HG03469 (cell line): Measurements from ENCODE around the gene RALB.
"Not testable (repeated sequence)": the region's sequence is repeated elsewhere in the genome, so short reads cannot be mapped to it uniquely, and the experiment has no call there.

Experiments used
- ATAC-seq: cut with Tn5 transposase; IDR thresholded peaks from one replicate; pipeline ENCODE4 v1.9.1; 2021; ENCODE audit warnings: mild to moderate bottlenecking, moderate library complexity, moderate number of reproducible peaks; ENCODE audit not compliant: unreplicated experiment

The RALB gene

DNA sequence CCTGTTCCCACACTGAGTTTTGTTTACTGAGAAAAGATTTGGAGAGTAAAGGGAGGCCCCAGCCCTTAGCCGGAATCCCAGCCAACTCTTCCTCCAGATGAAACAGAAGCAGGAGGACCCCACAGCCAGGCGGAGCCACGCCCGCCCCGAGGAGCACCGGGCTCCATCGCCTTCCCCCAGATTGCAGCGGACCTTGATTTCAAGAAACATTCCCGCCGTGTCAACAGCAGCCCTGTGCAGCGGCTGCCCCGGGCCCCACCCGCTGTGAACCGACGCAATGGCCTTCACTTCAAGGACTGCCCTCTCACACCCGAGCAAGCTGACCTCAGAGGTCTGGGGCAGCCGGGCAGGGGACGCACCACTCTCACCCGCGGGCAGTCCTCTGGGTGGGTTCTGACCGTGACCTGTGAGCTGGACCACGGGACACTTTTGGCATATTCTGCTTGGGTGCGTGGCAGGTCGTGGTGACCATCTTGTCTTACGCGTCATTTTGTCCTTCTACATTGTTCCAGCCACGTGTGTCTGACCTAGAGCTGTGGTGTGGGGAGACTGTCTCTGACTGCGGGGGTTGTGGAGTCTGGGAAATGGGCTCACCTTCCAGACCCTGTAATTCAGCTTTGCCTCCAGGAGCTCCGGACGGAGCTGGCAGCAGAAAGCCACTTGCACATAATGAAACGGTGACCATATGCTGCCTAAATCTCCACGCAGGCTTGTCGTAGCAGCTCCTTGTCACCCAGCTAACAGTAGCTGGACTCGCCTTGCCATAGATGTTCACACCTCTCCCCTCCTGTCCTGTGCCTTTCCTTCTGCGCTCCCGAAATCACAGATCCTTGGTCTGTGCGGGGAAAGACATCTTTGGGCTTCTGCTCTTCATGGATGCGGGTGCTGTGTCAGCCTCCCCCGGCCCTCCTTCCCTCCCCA lies 61.3 kb downstream of the RALB start:
- ATAC-seq, result no peak

DNA sequence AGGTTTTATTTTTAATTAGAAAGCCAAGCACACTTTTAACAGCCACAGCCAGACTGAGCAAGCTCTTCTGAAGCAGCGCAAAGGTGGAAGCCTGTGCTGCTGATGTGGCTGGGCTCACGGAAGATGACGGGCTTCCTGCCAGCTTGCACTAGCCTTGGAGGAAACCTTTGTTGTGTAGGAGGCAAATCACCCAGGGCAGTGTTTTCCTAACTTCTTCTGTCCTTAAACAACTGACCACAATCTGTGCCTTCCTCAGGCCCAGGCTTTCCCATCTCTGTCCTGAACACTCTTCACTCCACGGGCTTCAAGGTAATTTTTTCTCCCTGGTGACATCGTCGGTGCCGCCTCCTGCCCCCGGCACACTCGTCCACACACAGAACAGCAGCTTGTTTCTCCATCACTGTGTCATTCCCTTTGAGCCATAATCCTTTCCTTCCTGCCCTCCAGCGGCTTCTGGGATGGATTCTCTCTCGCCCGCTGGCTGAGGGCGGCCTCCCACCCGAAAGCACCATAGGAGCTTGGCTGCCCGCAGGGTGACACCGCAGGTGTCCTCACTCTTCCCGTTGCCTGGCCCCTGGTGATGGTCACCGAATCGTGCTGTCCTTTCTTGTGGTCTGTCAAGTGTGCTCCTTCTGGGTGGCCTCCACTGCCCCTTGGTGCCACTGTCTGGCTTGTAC lies 62.2 kb downstream of the RALB start:
- no peak for ATAC-seq

DNA sequence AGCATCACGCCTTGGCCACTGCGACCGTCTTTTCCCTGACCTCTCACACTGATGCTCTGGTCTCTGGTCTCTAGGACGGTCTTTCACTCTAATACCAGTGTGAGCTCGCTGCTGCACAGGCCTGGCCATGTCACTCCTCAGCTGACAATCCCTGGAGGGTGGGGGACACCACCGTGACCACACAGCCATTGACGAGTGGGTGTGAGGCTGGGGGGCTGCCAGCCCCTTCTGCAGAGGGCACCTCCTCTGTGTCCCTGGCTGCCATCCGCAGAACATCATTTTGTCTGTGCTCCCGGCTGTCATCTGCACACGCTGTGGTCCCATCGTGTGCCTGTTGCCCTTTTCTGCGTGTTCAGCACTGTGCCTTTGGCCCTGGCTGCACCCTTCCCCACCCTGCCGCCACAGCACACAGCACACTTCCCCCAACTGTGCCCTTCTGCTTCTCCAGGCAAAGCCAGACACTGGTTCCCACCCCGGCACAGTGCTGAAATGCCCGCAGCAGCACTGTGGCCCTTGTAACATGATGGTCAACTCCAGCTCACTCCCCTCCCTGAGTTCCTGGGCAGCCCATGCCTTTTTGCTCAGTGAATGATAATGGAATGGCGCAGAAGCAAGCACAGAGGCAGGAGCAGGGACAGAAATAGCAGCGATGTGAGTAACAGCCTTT lies 62.8 kb downstream of the RALB start:
- no peak for ATAC-seq

DNA sequence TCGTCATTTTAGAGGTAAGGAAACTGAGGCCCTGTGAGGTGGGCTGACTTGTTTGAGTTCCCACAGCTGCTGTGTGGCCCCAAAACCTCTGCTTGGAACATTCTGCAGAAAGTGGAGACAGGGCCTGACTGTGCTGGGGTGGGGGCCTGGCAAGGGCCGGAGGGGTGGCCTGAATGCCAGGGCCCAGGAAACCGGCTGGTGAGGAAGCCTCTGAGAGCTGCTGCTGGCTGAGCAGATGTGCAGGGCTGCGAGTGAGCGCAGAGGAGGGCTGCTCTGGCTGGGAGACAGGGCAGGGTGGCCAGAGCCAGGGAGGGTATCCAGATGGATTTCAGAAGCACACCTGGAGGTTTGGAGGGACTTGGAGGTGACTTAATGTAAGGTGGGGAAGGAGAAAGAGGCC lies 63.4 kb downstream of the RALB start:
- no peak for ATAC-seq

DNA sequence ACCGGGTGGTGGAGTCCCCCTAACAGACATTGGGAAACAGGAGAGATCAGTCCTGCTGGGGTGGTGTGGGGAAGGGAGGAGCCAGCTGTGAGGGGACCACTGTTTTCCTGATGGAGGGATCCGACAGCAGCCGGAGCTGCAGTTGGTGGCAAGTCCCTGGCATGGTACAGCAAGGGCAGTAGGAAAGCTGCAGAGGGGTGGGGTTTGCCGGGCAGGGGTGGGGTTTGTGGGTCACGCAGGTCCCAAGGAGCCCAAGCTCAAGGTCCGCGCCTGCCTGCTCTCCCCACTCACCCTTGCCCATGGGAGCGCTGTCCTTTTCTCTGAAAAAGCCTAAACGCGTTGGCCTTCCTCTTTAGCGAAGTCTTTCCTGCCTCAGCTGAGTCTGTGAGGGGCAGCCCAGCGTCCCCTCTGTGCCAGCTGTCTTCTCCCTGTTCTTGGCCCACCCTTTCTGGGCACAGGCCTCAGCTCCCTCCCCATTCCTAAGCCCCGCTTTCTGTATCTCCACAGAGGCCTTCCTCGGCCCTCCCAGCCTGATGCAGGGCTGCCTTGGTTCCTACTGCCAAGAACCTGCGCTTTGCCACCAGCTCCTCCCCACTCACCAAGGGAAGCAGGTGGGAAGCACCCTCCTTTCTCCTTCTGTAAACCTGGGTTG lies 64.0 kb downstream of the RALB start:
- ATAC-seq, result no peak

DNA sequence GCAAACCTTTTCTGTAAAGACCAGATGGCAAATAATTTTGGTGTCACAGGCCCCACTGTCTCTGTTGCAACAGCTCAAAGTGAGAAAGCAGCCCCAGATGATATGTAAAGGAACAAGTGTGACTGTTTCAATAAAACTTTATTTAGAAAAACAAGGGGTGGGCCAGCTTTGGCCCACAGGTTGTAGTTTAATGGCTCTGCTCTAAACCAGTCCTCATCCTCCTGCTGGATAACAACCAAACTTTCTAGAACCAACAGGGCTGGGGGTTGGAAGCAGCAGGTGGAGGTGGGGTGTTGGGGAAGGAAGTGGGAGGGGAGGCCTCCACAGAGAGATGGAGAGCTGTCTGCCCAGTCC lies 64.5 kb downstream of the RALB start:
- no peak for ATAC-seq

DNA sequence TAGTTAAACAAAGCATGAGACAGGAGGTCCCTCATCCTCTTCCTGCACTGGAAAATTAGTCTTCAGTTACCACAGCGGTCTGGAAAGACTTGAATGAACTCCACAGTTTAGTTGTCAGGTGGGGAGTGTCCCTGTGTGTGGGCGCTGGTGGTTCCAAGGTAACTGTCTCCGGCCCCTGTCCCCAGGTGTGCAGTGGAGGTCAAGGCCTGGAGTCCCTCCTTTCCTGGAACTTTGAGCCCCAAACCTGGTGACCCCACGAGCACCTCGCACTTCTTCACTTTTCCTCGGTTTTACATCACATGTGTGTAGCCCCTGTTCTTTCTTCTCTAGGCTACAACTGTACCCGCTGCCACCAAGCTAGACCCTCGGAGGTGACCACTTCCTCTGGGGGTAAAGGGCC lies 65.3 kb downstream of the RALB start:
- ATAC-seq, result no peak

DNA sequence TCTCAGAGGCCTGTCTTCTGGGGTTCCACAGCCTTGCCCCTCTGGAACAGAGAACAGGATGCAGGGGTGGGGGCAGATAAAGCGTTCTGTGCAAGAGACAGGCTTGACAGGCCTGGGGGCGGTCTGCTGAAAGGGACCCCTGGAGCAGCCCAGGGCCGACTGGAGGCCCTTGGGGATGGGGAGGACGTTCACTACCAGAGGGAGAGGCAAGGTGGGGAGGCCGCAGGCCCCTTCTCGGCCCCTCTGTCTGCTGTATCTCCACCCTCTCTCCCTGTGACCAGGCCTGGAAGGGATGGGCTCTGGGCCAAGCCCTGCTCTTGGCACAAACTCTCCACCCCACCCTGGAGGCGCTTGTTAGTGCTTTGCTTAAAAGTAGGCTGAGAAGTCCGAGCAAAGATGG lies 66.0 kb downstream of the RALB start:
- no peak for ATAC-seq

DNA sequence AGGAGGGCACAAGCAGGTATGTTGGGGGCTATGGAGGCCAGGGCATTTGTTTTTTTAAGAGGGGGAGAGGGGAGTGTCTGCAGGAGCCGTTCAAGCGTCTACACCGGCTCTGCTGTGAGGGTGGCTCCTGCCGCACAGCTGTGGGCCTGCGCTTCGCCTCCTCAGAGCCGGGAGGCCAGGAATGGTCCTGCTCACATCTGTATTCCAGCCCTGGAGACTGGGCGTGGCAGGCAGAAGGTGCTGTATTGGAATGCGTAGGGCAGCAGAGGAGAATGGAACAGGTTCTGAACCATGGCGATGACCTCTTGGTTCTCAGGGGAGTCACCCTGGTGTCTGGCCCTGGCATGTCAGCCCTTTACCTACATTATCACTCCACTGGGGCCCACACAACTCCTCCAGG lies 66.5 kb downstream of the RALB start:
- no peak for ATAC-seq

DNA sequence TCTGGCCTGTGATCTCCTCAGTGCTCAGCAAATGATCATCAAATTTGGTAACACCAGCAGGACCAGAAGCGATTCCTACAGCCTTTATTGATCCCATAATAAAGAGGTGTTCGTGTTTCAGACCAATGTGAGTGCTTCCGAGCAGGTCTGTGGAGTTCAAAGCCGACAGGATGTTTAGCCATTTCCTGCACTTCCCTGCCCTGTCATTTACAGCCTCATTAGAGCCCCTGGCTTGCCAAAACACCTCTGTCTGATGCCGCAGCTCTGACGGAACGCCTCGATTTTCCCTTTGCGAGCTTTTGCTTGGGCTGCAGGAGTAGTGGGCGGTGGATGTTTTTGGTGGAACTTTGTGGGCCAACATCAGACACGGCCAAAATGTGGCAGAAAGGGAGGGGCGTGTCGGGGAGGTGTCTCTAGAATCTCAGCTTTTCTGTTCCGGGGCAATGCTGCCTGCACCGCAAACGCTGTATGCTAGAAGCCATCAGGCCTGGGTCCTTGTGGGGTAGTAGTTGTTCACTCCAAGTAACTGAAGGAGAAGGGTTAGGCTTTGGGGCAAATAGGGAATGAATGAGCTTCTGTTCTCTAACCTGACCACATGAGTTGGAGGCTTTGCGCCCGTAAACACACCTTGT lies 67.2 kb downstream of the RALB start:
- ATAC-seq, result no peak

DNA sequence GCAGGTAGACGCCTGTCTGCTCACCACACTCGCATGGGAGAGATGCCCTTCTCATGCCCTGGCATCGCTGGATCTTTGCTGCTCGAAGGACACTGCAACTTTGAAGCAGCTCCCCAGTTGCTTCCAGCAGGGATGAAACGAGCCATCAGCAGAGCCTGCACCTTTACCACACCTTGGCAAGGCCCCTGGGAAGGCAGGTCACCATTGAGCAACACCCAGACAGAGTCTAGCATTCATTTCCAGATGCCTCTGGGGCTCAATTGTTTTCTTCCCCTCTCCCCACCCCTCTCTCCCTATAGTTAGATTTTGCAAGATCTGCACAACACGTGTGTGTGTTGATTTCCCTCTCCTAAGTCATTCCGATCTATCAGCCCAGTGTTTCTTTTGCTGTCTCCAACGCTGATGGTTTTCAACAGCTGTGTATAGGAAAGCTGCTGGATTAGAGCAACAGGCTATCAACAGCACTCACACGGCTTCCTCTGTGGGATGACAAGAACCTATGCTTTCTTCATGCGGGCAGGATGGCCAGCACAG lies 67.7 kb downstream of the RALB start:
- no peak for ATAC-seq

DNA sequence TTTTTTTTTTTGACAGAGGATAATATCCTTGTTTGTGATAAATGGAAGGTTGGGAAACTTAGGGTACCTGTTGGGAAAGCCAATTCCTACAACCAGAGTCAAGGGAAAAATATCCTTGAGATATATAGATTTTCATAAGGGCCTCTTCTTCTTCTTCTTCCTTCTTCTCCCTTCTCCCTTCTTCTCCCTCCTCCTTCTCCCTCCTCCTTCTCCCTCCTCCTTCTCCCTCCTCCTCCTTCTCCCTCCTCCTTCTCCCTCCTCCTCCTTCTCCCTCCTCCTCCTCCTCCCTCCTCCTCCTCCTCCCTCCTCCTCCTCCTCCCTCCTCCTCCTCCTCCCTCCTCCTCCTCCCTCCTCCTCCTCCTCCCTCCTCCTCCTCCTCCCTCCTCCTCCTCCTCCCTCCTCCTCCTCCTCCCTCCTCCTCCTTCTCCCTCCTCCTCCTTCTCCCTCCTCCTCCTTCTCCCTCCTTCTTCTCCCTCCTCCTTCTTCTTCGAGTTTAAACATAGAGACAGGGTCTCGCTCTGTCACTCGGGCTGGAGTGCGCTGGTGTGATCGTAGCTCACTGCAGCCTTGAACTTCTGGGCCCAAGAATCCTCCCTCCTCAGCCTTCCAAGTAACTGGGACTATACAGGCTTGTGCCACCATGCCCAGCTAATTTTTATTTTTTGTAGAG lies 68.4 kb downstream of the RALB start:
- not testable (repeated sequence) for ATAC-seq

DNA sequence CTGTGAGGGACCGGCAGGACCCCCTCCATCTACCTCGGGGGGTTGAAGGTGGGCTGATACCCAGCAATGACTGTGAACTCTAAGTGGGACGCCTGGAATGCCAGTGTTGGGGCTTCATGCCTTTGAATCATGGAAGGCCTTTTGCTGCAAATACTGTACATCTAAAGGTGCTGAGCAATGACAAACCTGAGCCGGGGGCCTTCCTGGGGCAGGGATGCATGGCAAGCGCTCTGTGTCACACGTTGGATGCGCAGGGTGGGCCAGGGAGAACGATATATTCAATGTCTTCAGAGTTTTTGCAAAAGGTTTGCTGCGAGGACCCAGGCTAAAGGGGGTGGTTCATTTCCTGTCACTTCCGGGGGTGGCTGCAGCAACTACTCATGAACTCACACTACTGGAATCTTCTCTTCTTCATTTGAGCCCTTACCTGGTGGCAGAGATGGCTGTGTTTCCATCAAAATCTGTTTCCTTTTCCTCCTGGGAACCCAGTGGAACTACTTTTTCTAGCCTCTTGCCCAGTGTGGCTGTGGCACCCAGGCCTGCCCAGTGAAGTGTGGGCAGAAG lies 69.2 kb downstream of the RALB start:
- no peak for ATAC-seq

DNA sequence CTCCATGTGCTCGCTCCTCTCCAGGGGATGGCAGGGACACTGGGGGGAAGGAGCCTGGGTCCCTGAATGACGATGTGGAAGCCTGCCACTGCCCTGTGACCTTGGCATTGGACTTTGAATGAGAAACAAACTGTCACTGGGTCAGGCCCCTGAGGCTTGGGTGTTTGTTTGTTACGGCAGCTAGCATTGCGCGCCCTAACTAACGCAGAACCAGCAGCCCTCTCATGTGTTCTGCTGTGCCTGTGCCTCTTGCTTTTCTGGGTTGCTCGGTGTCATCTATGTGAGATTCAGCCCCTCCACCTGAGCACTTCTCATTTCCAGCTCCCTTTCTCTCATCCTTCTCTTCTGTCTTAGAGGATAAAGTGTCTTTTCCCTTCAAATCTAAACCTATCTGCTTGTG lies 69.7 kb downstream of the RALB start:
- no peak for ATAC-seq

DNA sequence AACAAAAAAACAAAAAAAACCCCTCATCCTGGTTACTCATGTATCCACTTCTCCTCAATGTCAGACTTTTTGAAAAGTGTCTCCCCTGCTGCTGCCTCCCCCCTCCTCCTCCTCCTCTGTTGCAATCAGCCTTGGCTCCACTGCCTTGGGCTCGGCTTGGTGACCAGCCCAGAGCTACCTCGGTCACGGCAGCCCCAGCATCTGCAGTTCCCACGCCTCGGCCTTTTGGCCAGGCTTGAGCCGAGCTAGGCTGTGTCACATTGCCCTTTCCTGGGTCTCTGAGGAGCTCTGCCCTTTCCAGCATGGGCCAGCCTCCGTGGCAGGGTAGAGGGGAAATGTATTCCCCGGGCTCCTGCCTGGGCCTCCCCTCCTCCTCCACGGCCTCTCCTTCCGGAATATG lies 70.6 kb downstream of the RALB start:
- ATAC-seq, result no peak

DNA sequence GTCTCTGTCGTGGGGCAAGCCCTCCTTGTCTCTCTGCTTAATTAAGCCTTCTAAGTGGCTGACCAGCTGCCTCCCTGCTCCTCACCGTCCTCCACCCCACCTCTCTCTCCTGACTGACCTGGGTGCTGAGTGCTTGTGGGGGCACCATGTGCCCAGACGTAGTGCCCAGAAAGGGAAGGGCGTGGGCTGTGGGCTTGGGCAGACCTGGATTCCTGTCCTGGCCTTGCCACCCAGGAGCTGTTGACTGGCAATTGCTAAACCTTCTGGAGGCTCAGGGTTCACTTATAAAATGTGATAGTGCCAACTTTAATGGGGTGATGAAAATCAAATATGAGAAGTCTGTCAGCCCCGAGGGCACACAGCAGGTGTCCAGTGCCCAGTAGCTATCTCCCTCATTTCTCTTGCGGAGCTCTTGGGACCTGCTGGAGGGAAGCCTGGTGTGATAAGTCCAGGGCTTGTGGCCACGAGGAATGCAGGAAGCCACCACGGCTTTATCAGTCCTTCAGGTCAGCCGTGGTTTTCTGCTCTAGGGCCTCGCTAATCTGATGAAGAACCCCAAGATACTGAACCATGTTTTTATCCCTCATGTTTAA lies 71.3 kb downstream of the RALB start:
- ATAC-seq, result no peak

DNA sequence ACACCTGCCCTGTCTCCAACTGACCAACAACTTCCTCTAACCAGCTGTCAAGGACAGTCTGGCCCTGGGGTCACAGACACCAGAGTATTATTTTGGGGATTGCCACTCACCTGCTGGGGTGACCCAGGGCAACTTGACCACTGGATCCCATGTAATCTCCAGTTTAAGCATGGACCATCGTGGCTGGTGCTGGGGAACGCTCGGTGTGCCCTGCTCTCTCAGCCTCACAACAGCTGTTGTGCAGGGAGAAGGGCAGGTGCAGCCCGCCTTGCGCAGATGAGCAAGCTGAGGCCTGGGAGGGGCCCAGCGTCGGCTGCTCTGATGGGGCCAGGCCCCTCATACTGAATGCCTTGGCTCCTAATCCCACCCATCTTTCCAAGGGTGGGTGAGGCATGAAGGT lies 72.3 kb downstream of the RALB start:
- ATAC-seq, result no peak

DNA sequence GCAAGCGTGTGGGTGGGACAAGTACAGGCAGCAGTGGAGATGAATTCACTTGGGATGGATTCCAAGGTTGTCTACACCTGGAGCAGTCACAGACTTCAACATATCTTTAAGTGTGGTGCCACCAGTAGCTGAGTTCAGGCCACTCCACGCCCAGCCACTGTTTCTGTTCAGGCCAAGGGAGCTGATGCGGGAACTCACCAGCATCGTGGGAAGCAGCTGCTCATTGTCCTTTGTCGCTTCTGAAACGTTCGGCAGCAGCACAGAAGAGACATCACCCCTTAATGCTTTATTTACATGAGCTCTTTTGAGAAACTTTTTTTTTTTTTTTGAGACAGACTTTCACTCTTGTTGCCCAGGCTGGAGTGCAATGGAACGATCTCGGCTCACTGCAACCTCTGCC lies 73.4 kb downstream of the RALB start:
- ATAC-seq, result no peak
